ENCODE results near the gene DNAJB13. TPM values are rescaled to one million over a fixed set of nuclear protein-coding genes. Genes with fewer than 3 reads are reported as not detected.

Gene DNAJB13
- total RNA-seq, 4 donors from 2014 or later = not detected

GRCh38 chr11:73944085-73944484, 6.7 kb upstream of the DNAJB13 start:
- Histone ChIP-seq H3K27ac (no peak overlapping the region), H3K36me3 (no peaks in the 10 kb centered on the region), H3K9me3 (no peaks in the 10 kb centered on the region), H3K4me3 (no peak overlapping the region), H3K27me3 (no peaks in the 10 kb centered on the region), H3K4me1 (no peaks in the 10 kb centered on the region)
- 58 to 73% methylated on average over 6 of the region's 6 CpGs for WGBS, 2 donors (ENCODE audit: low coverage in 1 of 2)
- no peak for TF ChIP-seq POLR2A (IDR thresholded peaks at IDR 0.05)
- TF ChIP-seq POLR2AphosphoS5 (IDR thresholded peaks at IDR 0.05) = no peak
- ATAC-seq = no peak

- WGBS, 2 donors (ENCODE audit: low coverage in 1 of 2) = 79 to 82% methylated on average over 2 to 4 of the region's 10 CpGs
- Histone ChIP-seq H3K27me3 (no peaks in the 10 kb centered on the region), H3K4me1 (no peaks in the 10 kb centered on the region), H3K9me3 (no peaks in the 10 kb centered on the region), H3K27ac (no peak overlapping the region), H3K36me3 (no peaks in the 10 kb centered on the region), H3K4me3 (no peak overlapping the region)
- ATAC-seq = no peak
- TF ChIP-seq POLR2A (IDR thresholded peaks at IDR 0.05) (no peak), EP300 (IDR thresholded peaks at IDR 0.05) (no peak), POLR2AphosphoS5 (IDR thresholded peaks at IDR 0.05) (no peak), CTCF (IDR thresholded peaks at IDR 0.05) (no peak)
Observed at GRCh38 chr11:73944901-73945300, 5.9 kb upstream of the DNAJB13 start.

GRCh38 chr11:73945396-73945795, 5.4 kb upstream of the DNAJB13 start:
- Histone ChIP-seq H3K27me3 (no peaks in the 10 kb centered on the region), H3K27ac (no peak overlapping the region), H3K4me1 (no peaks in the 10 kb centered on the region), H3K36me3 (no peaks in the 10 kb centered on the region), H3K4me3 (no peak overlapping the region), H3K9me3 (no peaks in the 10 kb centered on the region)
- TF ChIP-seq EP300 (IDR thresholded peaks at IDR 0.05) (no peak), POLR2A (IDR thresholded peaks at IDR 0.05) (no peak), POLR2AphosphoS5 (IDR thresholded peaks at IDR 0.05) (no peak), CTCF (IDR thresholded peaks at IDR 0.05) (no peak)
- no peak for ATAC-seq
- 39 to 59% methylated on average over 4 of the region's 4 CpGs for WGBS, 2 donors (ENCODE audit: low coverage in 1 of 2)

- H3K4me1 ChIP-seq = no peaks in the 10 kb centered on the region
- TF ChIP-seq EP300 (IDR thresholded peaks at IDR 0.05) = no peak
- TF ChIP-seq POLR2AphosphoS5 (IDR thresholded peaks at IDR 0.05) = no peak
- TF ChIP-seq CTCF (IDR thresholded peaks at IDR 0.05) = no peak
- no peak for TF ChIP-seq POLR2A (IDR thresholded peaks at IDR 0.05)
- no peaks in the 10 kb centered on the region for H3K36me3 ChIP-seq
- H3K27ac ChIP-seq = no peak overlapping the region
- no peaks in the 10 kb centered on the region for H3K27me3 ChIP-seq
- H3K9me3 ChIP-seq = no peaks in the 10 kb centered on the region
- 85 to 88% methylated on average over 7 to 10 of the region's 13 CpGs for WGBS, 2 donors (ENCODE audit: low coverage in 1 of 2)
- no peak for ATAC-seq
- H3K4me3 ChIP-seq = no peak overlapping the region
Observed at GRCh38 chr11:73946798-73947458, 3.9 kb upstream of the DNAJB13 start.

- ATAC-seq = no peak
- no peak overlapping the region for H3K4me3 ChIP-seq
- H3K27me3 ChIP-seq = no peaks in the 10 kb centered on the region
- H3K4me1 ChIP-seq = no peaks in the 10 kb centered on the region
- no peaks in the 10 kb centered on the region for H3K36me3 ChIP-seq
- TF ChIP-seq CTCF (IDR thresholded peaks at IDR 0.05) (no peak), POLR2A (IDR thresholded peaks at IDR 0.05) (no peak), EP300 (IDR thresholded peaks at IDR 0.05) (no peak), POLR2AphosphoS5 (IDR thresholded peaks at IDR 0.05) (no peak)
- H3K27ac ChIP-seq = no peak overlapping the region
- H3K9me3 ChIP-seq = no peaks in the 10 kb centered on the region
- 68 to 79% methylated on average over 4 of the region's 4 CpGs for WGBS, 2 donors (ENCODE audit: low coverage in 1 of 2)
Observed at GRCh38 chr11:73949246-73949645, 1.6 kb upstream of the DNAJB13 start.

Data from gastroesophageal sphincter (tissue), 4 donors.